ACC112 (cell line): ENCODE data around the gene NAGS.
"Not testable (repeated sequence)": the region's sequence is repeated elsewhere in the genome, so short reads cannot be mapped to it uniquely, and the experiment has no call there.

Experiments
- H2AFZ ChIP-seq: fragments of 200-600 bp; sonication (generic); one replicate; pipeline ENCODE4 v1.6.0; 2017; ENCODE audit warnings: antibody characterized with exemption, low read length; ENCODE audit not compliant: unreplicated experiment
- H3K27ac ChIP-seq: fragments of 200-600 bp; sonication (generic); 2 replicates; pipeline ENCODE4 v1.5.1; 2014; ENCODE audit warnings: low read depth, mild to moderate bottlenecking, antibody characterized with exemption, low read length, moderate library complexity
- H3K27me3 ChIP-seq: fragments of 200-600 bp; sonication (generic); 2 replicates; pipeline ENCODE4 v1.6.1; 2014; ENCODE audit warnings: mild to moderate bottlenecking, antibody characterized with exemption, low read length, moderate library complexity, mixed read lengths; ENCODE audit not compliant: insufficient read depth
- H3K36me3 ChIP-seq: fragments of 200-600 bp; sonication (generic); 2 replicates; pipeline ENCODE4 v1.6.1; 2016; ENCODE audit warnings: mild to moderate bottlenecking, antibody characterized with exemption, low read length, moderate library complexity, mixed read lengths; ENCODE audit not compliant: insufficient read depth
- H3K4me1 ChIP-seq: fragments of 200-600 bp; sonication (generic); one replicate; pipeline ENCODE4 v1.6.1; 2016; ENCODE audit warnings: low read length, mixed read lengths; ENCODE audit not compliant: insufficient read depth, unreplicated experiment, control insufficient read depth
- H3K4me3 ChIP-seq: fragments of 200-600 bp; sonication (generic); 2 replicates; pipeline ENCODE4 v1.5.1; 2014; ENCODE audit warnings: mild to moderate bottlenecking, low read depth, low read length
- H3K79me2 ChIP-seq: fragments of 200-600 bp; sonication (generic); one replicate; pipeline ENCODE4 v1.6.0; 2016; ENCODE audit warnings: low read length; ENCODE audit not compliant: control insufficient read depth, unreplicated experiment, insufficient read depth

The NAGS gene

GRCh38 chr17:44008205-44008909 lies 3.9 kb downstream of the NAGS start:
- Histone ChIP-seq H3K4me1 (peaks cover 9% of the 10 kb centered on the region), H3K27ac (no peak overlapping the region), H2AFZ (no peak overlapping the region), H3K79me2 (peaks cover 6% of the 10 kb centered on the region), H3K36me3 (no peaks in the 10 kb centered on the region), H3K27me3 (no peaks in the 10 kb centered on the region), H3K4me3 (peak overlapping the region; percentile 88)

- H2AFZ ChIP-seq = no peak overlapping the region
- H3K79me2 ChIP-seq = peaks cover 5% of the 10 kb centered on the region
- no peaks in the 10 kb centered on the region for H3K36me3 ChIP-seq
- H3K4me3 ChIP-seq = no peak overlapping the region
- H3K27ac ChIP-seq = no peak overlapping the region; the same call in 1 of the 2 replicates
- peaks cover 12% of the 10 kb centered on the region for H3K4me1 ChIP-seq
- H3K27me3 ChIP-seq = no peaks in the 10 kb centered on the region
Measured at GRCh38 chr17:44010966-44011647, 6.7 kb downstream of the NAGS start.

- H3K36me3 ChIP-seq = no peaks in the 10 kb centered on the region
- H3K27me3 ChIP-seq = no peaks in the 10 kb centered on the region
- H3K4me1 ChIP-seq = peaks cover 12% of the 10 kb centered on the region
- H2AFZ ChIP-seq = no peak overlapping the region
- H3K4me3 ChIP-seq = no peak overlapping the region
- H3K27ac ChIP-seq = no peak overlapping the region
- H3K79me2 ChIP-seq = peaks cover 5% of the 10 kb centered on the region
Measured at GRCh38 chr17:44011876-44012275, 7.5 kb downstream of the NAGS start.

- Histone ChIP-seq H3K4me1 (peaks cover 12% of the 10 kb centered on the region), H3K27me3 (no peaks in the 10 kb centered on the region), H2AFZ (no peak overlapping the region), H3K27ac (no peak overlapping the region), H3K36me3 (no peaks in the 10 kb centered on the region), H3K79me2 (peaks cover 5% of the 10 kb centered on the region), H3K4me3 (no peak overlapping the region)
Measured at GRCh38 chr17:44012391-44012790, 8.0 kb downstream of the NAGS start.

- Histone ChIP-seq H3K4me1 (peaks cover 11% of the 10 kb centered on the region), H3K79me2 (peaks cover 5% of the 10 kb centered on the region), H2AFZ (no peak overlapping the region), H3K27me3 (no peaks in the 10 kb centered on the region), H3K36me3 (no peaks in the 10 kb centered on the region), H3K27ac (no peak overlapping the region), H3K4me3 (no peak overlapping the region)
Measured at GRCh38 chr17:44012874-44013273, 8.5 kb downstream of the NAGS start.

- H3K27ac ChIP-seq = no peak overlapping the region
- H2AFZ ChIP-seq = peak overlapping the region; percentile 58
- H3K27me3 ChIP-seq = no peaks in the 10 kb centered on the region
- H3K36me3 ChIP-seq = no peaks in the 10 kb centered on the region
- H3K4me1 ChIP-seq = peaks cover 6% of the 10 kb centered on the region
- peak overlapping the region; percentile 87 for H3K4me3 ChIP-seq
- H3K79me2 ChIP-seq = peaks cover 5% of the 10 kb centered on the region
Measured at GRCh38 chr17:44014133-44014436, 9.7 kb downstream of the NAGS start.

- Histone ChIP-seq H3K4me1 (peaks cover 6% of the 10 kb centered on the region), H3K27me3 (no peaks in the 10 kb centered on the region), H3K36me3 (no peaks in the 10 kb centered on the region), H3K79me2 (peaks cover 5% of the 10 kb centered on the region), H3K27ac (peak within 1 kb of the TSS; percentile 37), H3K4me3 (peak within 1 kb of the TSS; percentile 87), H2AFZ (peak within 1 kb of the TSS; percentile 97)
Measured at GRCh38 chr17:44014437-44015172, 10.2 kb downstream of the NAGS start, which contains the start of gene TMEM101. TMEM101 (minus strand) TSS chr17:44014963; CDS start chr17:44014952, 11 bp downstream.

GRCh38 chr17:44021227-44021626 lies 16.8 kb downstream of the NAGS start:
- H3K79me2 ChIP-seq, H2AFZ ChIP-seq, H3K36me3 ChIP-seq, H3K4me3 ChIP-seq, H3K27ac ChIP-seq, H3K4me1 ChIP-seq, H3K27me3 ChIP-seq: not testable (repeated sequence)

GRCh38 chr17:44022246-44022645 lies 17.8 kb downstream of the NAGS start:
- no peaks in the 10 kb centered on the region for H3K36me3 ChIP-seq
- no peak overlapping the region for H2AFZ ChIP-seq
- H3K4me3 ChIP-seq = no peak overlapping the region
- no peaks in the 10 kb centered on the region for H3K27me3 ChIP-seq
- no peak overlapping the region for H3K27ac ChIP-seq
- H3K4me1 ChIP-seq = no peaks in the 10 kb centered on the region
- H3K79me2 ChIP-seq = no peaks in the 10 kb centered on the region

- Histone ChIP-seq H3K4me3 (no peak overlapping the region), H2AFZ (no peak overlapping the region), H3K27me3 (no peaks in the 10 kb centered on the region), H3K36me3 (no peaks in the 10 kb centered on the region), H3K27ac (no peak overlapping the region), H3K79me2 (no peaks in the 10 kb centered on the region), H3K4me1 (no peaks in the 10 kb centered on the region)
Measured at GRCh38 chr17:44023545-44024270, 19.3 kb downstream of the NAGS start.
